H9 (cell line): ENCODE results near the gene CPT1A. TPM values are rescaled to one million over a fixed set of nuclear protein-coding genes. Genes with fewer than 3 reads are reported as not detected.

Experiments
- DNase-seq: peaks from one replicate; pipeline ENCODE4 v3.0.0-alpha.2; 2017
- H2AFZ ChIP-seq: one replicate; pipeline ENCODE4 v1.6.1; 2013; ENCODE audit warnings: mild to moderate bottlenecking, low read length, control low read depth, moderate library complexity
- H2AK5ac ChIP-seq: 2 replicates; pipeline ENCODE4 v1.6.1; 2013; ENCODE audit warnings: low read length, control low read depth, mixed read lengths; ENCODE audit not compliant: insufficient read length
- H2BK120ac ChIP-seq: one replicate; pipeline ENCODE4 v1.6.1; 2013; ENCODE audit warnings: low read depth, mild to moderate bottlenecking, low read length, control low read depth, inconsistent platforms; ENCODE audit not compliant: poor library complexity, severe bottlenecking
- H2BK12ac ChIP-seq: 2 replicates; pipeline ENCODE4 v1.6.1; 2013; ENCODE audit warnings: low read length, control low read depth, mixed read lengths, low read depth; ENCODE audit not compliant: insufficient read length
- H2BK15ac ChIP-seq: 2 replicates; pipeline ENCODE4 v1.6.1; 2013; ENCODE audit warnings: low read depth, low read length, control low read depth
- H2BK20ac ChIP-seq: one replicate; pipeline ENCODE4 v1.6.1; 2013; ENCODE audit warnings: low read depth, mild to moderate bottlenecking, low read length, control low read depth, inconsistent platforms; ENCODE audit not compliant: poor library complexity, severe bottlenecking
- H2BK5ac ChIP-seq: 2 replicates; pipeline ENCODE4 v1.6.1; 2013; ENCODE audit warnings: low read length, control low read depth, mixed read lengths; ENCODE audit not compliant: insufficient read length
- H3K14ac ChIP-seq: 2 replicates; pipeline ENCODE4 v1.6.1; 2013; ENCODE audit warnings: low read length, control low read depth; ENCODE audit not compliant: insufficient read depth
- H3K18ac ChIP-seq: 2 replicates; pipeline ENCODE4 v1.6.1; 2013; ENCODE audit warnings: low read depth, mild to moderate bottlenecking, mixed read lengths, low read length, control low read depth; ENCODE audit not compliant: insufficient read length
- H3K23ac ChIP-seq: 2 replicates; pipeline ENCODE4 v1.6.1; 2013; ENCODE audit warnings: low read length, control low read depth, mixed read lengths, low read depth; ENCODE audit not compliant: insufficient read length
- H3K23me2 ChIP-seq: 2 replicates; pipeline ENCODE4 v1.6.1; 2013; ENCODE audit warnings: low read depth, mild to moderate bottlenecking, mixed read lengths, low read length, control low read depth; ENCODE audit not compliant: insufficient read length, poor library complexity, severe bottlenecking
- H3K27ac ChIP-seq: 2 replicates; pipeline ENCODE4 v1.5.1; 2013; ENCODE audit warnings: low read length, control low read depth, mixed read lengths, low read depth; ENCODE audit not compliant: insufficient read length
- H3K27me3 ChIP-seq: 2 replicates; pipeline ENCODE4 v1.6.1; 2013; ENCODE audit warnings: low read length, control low read depth, inconsistent platforms; ENCODE audit not compliant: insufficient read depth
- H3K4ac ChIP-seq: 2 replicates; pipeline ENCODE4 v1.6.1; 2013; ENCODE audit warnings: low read depth, mild to moderate bottlenecking, control low read depth, inconsistent platforms, low read length, moderate library complexity
- H3K4me1 ChIP-seq: 2 replicates; pipeline ENCODE4 v1.6.1; 2013; ENCODE audit warnings: low read length, control low read depth, inconsistent platforms; ENCODE audit not compliant: insufficient read depth
- H3K4me2 ChIP-seq: 2 replicates; pipeline ENCODE4 v1.6.1; 2013; ENCODE audit warnings: low read length, control low read depth, mixed read lengths; ENCODE audit not compliant: insufficient read length, insufficient read depth
- H3K56ac ChIP-seq: 2 replicates; pipeline ENCODE4 v1.6.1; 2013; ENCODE audit warnings: low read depth, mild to moderate bottlenecking, mixed read lengths, low read length, control low read depth; ENCODE audit not compliant: insufficient read length
- H3K79me1 ChIP-seq: 2 replicates; pipeline ENCODE4 v1.6.1; 2013; ENCODE audit warnings: low read depth, mild to moderate bottlenecking, moderate library complexity, low read length, control low read depth, inconsistent platforms; ENCODE audit not compliant: insufficient read depth, poor library complexity, severe bottlenecking
- H3K79me2 ChIP-seq: 2 replicates; pipeline ENCODE4 v1.6.1; 2013; ENCODE audit warnings: low read length, control low read depth, inconsistent platforms; ENCODE audit not compliant: insufficient read depth
- H3K9ac ChIP-seq: 2 replicates; pipeline ENCODE4 v1.6.1; 2013; ENCODE audit warnings: low read length, control low read depth, mixed read lengths; ENCODE audit not compliant: insufficient read length; ENCODE audit errors: extremely low read depth
- H3K9me3 ChIP-seq: one replicate; pipeline ENCODE4 v1.6.1; 2013; ENCODE audit warnings: low read depth, low read length, inconsistent platforms; ENCODE audit not compliant: control insufficient read depth
- H3T11ph ChIP-seq: one replicate; pipeline ENCODE4 v1.6.1; 2013; ENCODE audit warnings: mild to moderate bottlenecking, low read length, control low read depth, inconsistent platforms
- H4K20me1 ChIP-seq: one replicate; pipeline ENCODE4 v1.6.1; 2013; ENCODE audit not compliant: control insufficient read depth, insufficient read length, insufficient read depth
- H4K5ac ChIP-seq: 2 replicates; pipeline ENCODE4 v1.6.1; 2013; ENCODE audit warnings: low read depth, mild to moderate bottlenecking, mixed read lengths, low read length, control low read depth; ENCODE audit not compliant: insufficient read length
- H4K8ac ChIP-seq: replicated peaks from 2 replicates; pipeline ENCODE4 v1.6.1; 2013; ENCODE audit warnings: low read length, control low read depth, mixed read lengths, low read depth; ENCODE audit not compliant: insufficient read length
- H4K91ac ChIP-seq: 2 replicates; pipeline ENCODE4 v1.6.1; 2013; ENCODE audit warnings: low read depth, mild to moderate bottlenecking, moderate library complexity, mixed read lengths, low read length, control low read depth; ENCODE audit not compliant: insufficient read length
- H3K27ac Mint-ChIP-seq, 3 experiments: 2 replicates in 2 of 3; 3 replicates in 1 of 3; pipeline ENCODE4 v1.8.0; 2020 to 2021; ENCODE audit warnings: mixed read lengths in 3 of 3, mild to moderate bottlenecking in 1 of 3, moderate library complexity in 1 of 3
- H3K27me3 Mint-ChIP-seq: 2 replicates; pipeline ENCODE4 v1.8.0; 2021; ENCODE audit warnings: low read depth, mild to moderate bottlenecking, moderate library complexity, mixed read lengths
- H3K36me3 Mint-ChIP-seq, 3 experiments: 2 replicates in 2 of 3; 3 replicates in 1 of 3; pipeline ENCODE4 v1.8.0; 2020 to 2021; ENCODE audit warnings: low read depth in 3 of 3, mixed read lengths in 3 of 3; ENCODE audit not compliant: insufficient read depth in 1 of 3
- H3K4me1 Mint-ChIP-seq, 2 experiments: 2 replicates each; pipeline ENCODE4 v1.8.0; 2020; ENCODE audit warnings: mixed read lengths in 2 of 2
- H3K4me3 Mint-ChIP-seq, 2 experiments: 2 replicates in 1 of 2; 3 replicates in 1 of 2; pipeline ENCODE4 v1.8.0; 2020 to 2021; ENCODE audit warnings: mild to moderate bottlenecking in 2 of 2, mixed read lengths in 2 of 2, moderate library complexity in 1 of 2
- H3K9me3 Mint-ChIP-seq, 2 experiments: 2 replicates in 1 of 2; 3 replicates in 1 of 2; pipeline ENCODE4 v1.8.0; 2020; ENCODE audit warnings: mild to moderate bottlenecking in 2 of 2, mixed read lengths in 2 of 2, moderate library complexity in 1 of 2
- CTCF ChIP-seq: fragments of 200-600 bp; sonication (generic); conservative IDR thresholded peaks from 3 replicates; pipeline ENCODE4 v1.8.0; 2021; ENCODE audit warnings: antibody characterized with exemption, mild to moderate bottlenecking
- WGBS: extraction: QIAGEN DNeasy Blood & Tissue Kit; methylation state at CpG from one replicate; pipeline ENCODE4 v1.1.7; 2013; ENCODE audit warnings: missing lambda C conversion rate, low lambda C conversion rate, mixed read lengths; ENCODE audit not compliant: insufficient read length; ENCODE audit errors: extremely low coverage; 5-methylcytosine and 5-hydroxymethylcytosine counted together
- total RNA-seq: library from RNA; stranded (reverse); gene quantifications from 2 replicates; pipeline ENCODE4 v1.2.1, GENCODE V29; 2021

Gene CPT1A
- total RNA-seq, 1 experiment from 2014 or later, result 7.5 TPM

- Mint-ChIP-seq H3K9me3 (peaks cover 3% of the 10 kb centered on the region in 2 experiments; a peak in 3 of 5 replicates), H3K4me3 (peak overlapping the region; percentile 17 to 19; a peak in 2 of 5 replicates), H3K27ac (peak overlapping the region in 1 of 3 experiments; percentile 20; a peak in 1 of 7 replicates), H3K4me1 (peaks cover 36 to 41% of the 10 kb centered on the region in 2 experiments), H3K27me3 (peaks cover 1% of the 10 kb centered on the region), H3K36me3 (peaks cover 0 to 3% (median 0%) of the 10 kb centered on the region in 3 experiments; a peak in 1 of 7 replicates)
- no peak overlapping the region for H3K9ac ChIP-seq
- peak; percentile 70 for DNase-seq
- no peak overlapping the region for H2BK15ac ChIP-seq
- H3K9me3 ChIP-seq, result no peaks in the 10 kb centered on the region
- no peak overlapping the region for H3K4me2 ChIP-seq
- no peaks in the 10 kb centered on the region for H3K79me1 ChIP-seq
- H3K4ac ChIP-seq, result no peak overlapping the region
- no peak overlapping the region for H3K14ac ChIP-seq
- H2BK20ac ChIP-seq, result no peak overlapping the region
- H3K4me1 ChIP-seq, result peaks cover 5% of the 10 kb centered on the region; the same call in 1 of the 2 replicates
- H3K56ac ChIP-seq, result no peak overlapping the region
- no CpG with 5 or more reads among the region's 16 CpGs for WGBS
- no peak overlapping the region for H3T11ph ChIP-seq
- H2BK5ac ChIP-seq, result no peak overlapping the region
- H3K23me2 ChIP-seq, result no peaks in the 10 kb centered on the region
- H4K91ac ChIP-seq, result no peak overlapping the region
- no peak overlapping the region for H2AFZ ChIP-seq
- H3K18ac ChIP-seq, result no peak overlapping the region
- no peak overlapping the region for H2AK5ac ChIP-seq
- H3K27ac ChIP-seq, result no peak overlapping the region
- H3K23ac ChIP-seq, result no peak overlapping the region
- TF ChIP-seq CTCF, result no peak; the same call in 2 of the 3 replicates
- no peaks in the 10 kb centered on the region for H3K79me2 ChIP-seq
- H4K5ac ChIP-seq, result no peak overlapping the region
- H2BK120ac ChIP-seq, result no peak overlapping the region
- H4K8ac ChIP-seq, result no peak overlapping the region
- no peak overlapping the region for H2BK12ac ChIP-seq
- H4K20me1 ChIP-seq, result no peaks in the 10 kb centered on the region
- H3K27me3 ChIP-seq, result no peaks in the 10 kb centered on the region
Measured at GRCh38 chr11:68704887-68705286, 136.8 kb downstream of the CPT1A start.

Other genes with a start within 250 kb of the CPT1A start
- 65.2 and 67.5 TPM in 2 replicates for gene GAL, start 157.4 kb downstream of the CPT1A start, total RNA-seq
- 42.1 and 45.2 TPM in 2 replicates for gene TESMIN, start 90.4 kb downstream of the CPT1A start, total RNA-seq
- 82.3 and 91.5 TPM in 2 replicates for gene MRPL21, start 61.9 kb upstream of the CPT1A start, total RNA-seq
- 21.9 and 24.0 TPM in 2 replicates for gene IGHMBP2, start 62.0 kb upstream of the CPT1A start, total RNA-seq
- gene MRGPRD, start 139.1 kb upstream of the CPT1A start, total RNA-seq, result not detected in 2 replicates
- 4.0 and 4.3 TPM in 2 replicates for gene MRGPRF, start 171.3 kb upstream of the CPT1A start, total RNA-seq
- 16.2 and 16.8 TPM in 2 replicates for gene TPCN2, start 207.0 kb upstream of the CPT1A start, total RNA-seq